NCI-H748 (cell line): ENCODE measurements around the gene SPRY4.
"Not testable (repeated sequence)": the region's sequence is repeated elsewhere in the genome, so short reads cannot be mapped to it uniquely, and the experiment has no call there.

ENCODE experiments used
- DNase-seq: peaks from one replicate; lab custom pipeline; 2025; ENCODE audit not compliant: unreplicated experiment; lab: John Stamatoyannopoulos, UW

The SPRY4 gene

DNA sequence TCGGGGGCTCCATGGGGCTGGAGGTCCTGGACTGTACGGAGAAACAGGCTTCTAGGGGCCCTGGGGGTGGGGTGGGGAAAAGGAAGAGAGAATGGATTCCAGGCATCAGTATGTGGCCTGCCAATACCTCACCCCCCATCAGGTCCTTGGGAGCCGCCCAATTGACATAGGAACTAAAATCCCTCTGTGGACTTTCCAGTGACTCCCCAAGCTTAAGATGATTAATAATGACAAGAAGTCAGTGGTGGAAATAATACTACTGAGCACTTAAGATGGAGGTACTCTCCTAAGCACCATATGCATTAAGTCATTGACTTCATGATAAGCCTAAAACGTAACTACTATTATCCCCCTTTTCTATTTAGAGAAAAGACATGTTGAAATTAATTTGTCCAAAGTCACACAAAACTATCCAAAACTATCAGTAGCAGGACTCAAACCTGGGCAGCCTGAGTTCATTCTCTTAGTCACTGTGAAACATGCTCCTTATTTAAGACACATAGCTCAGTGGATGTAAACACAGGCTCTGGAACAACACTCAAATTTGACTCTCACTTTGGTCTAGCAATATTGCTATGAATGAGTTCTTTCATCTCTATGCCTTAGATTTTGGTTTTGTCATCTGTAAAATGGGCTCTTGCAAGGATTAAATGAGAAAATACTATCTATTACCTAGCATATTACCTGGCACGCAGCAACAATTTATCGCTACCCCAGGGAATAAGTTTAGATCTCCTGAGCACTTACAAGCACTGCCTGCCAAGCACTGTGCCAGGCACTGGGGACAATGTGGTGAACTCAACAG is 9.5 kb downstream of the SPRY4 start:
- no peak for DNase-seq

DNA sequence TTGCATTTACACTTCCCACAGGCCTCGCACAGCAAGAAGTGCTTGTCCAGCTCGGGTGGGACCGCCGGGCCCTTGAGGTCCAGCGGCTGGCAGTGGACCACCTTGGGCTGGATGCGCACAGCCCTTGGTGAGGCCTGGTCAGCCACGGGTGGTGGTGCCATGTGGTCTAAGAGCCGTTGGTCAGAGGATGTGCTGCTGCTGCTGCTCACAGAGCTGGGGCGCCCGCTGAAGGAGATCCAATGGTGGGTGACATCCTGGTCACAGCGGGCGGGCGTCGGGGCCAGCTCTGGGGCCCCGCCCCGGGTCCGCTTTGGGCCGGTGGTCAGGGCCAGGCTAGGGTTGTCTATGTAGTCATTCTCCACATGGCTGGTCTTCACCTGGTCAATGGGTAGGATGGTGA is 10.2 kb downstream of the SPRY4 start:
- no peak for DNase-seq

DNA sequence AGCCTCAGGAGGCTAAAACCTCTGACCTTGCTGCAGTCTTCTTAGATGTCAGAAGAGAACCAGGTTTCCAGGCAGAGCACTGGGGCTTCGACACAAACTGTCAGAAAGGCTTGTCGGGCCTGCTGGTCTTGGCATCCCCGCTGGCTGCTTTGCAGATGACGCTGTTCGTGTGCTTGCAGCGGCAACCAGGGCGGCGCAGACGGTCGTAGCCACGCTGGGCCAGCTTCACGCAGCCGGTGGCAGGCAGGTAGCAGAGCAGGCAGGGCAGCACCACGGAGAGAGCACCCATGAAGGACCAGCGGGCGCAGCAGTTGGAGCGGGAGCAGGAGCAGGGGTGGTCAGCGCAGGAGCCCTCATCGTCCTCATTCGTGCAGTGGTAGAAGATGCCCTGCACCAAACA is 10.7 kb downstream of the SPRY4 start:
- no peak for DNase-seq

DNA sequence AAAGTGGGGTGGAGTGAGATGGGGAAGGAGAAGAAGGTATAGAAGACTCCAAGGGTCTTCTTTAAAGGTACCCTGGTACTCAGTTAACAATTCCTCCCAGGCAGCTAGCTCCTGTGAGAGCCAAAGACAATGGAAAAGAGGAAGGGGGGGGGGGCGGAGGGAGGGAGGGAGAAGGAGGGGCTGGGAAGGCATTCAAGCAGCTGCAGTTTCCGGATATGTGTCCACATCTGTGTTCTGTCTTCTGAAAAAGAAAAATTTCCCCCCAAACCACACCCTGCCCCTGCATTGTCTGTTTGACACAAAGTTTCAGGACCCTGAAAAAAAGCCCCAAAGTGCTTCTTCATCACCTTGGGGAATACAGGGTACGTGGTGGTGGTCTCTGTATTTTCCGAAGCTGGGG is 11.1 kb downstream of the SPRY4 start:
- DNase-seq: no peak

DNA sequence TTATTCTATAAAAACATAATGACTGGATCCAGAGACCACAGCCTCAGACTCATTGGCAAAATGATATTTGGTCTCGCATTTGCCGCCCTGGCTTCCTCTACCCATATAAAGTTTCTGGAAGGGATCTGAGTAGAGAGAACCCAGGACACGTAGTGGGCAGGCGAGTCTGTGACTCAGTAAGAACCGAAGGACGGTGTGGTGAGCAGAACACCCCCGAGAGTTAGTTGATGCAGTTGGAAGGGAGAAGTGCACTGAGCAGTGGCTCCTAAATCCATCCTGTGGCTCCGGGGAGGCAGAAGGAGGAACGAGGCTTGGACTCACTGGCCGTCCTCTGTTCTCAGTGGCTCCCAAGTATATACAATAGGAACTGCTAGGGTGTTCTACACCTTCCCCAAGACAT is 11.5 kb downstream of the SPRY4 start:
- DNase-seq: no peak

- no peak for DNase-seq
Observed at GRCh38 chr5:142312399-142312798, 12.4 kb downstream of the SPRY4 start.

GRCh38 chr5:142311725-142312124 is 13.1 kb downstream of the SPRY4 start:
- no peak for DNase-seq

GRCh38 chr5:142310803-142311202 is 14.0 kb downstream of the SPRY4 start:
- no peak for DNase-seq

DNA sequence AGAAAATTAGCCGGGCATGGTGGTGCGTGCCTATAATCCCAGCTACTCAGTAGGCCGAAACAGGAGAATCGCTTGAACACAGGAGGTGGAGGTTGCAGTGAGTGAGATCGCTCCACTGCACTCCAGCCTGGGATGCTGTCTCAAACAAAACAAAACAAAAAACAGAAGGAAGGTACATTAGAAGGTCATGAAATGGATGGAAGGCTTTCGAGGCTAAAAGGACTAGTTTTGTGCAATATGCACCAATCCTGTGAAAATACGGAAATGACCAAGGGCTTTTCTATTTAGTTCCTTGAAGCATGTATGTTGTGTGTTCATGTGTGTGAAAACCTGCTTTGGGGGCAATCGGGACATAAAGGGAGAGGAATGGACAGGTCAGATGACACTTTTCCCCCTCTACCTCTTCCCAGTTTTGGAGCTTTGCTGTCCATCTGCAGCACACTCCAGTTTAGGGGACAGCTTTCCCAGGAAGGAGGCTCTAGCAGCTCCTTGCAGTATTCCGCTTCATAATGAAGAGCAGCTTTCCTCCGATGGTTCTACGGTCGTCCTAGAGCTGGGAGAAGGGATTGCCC is 15.0 kb downstream of the SPRY4 start:
- DNase-seq: no peak

GRCh38 chr5:142308358-142308757 is 16.5 kb downstream of the SPRY4 start:
- DNase-seq: no peak

DNA sequence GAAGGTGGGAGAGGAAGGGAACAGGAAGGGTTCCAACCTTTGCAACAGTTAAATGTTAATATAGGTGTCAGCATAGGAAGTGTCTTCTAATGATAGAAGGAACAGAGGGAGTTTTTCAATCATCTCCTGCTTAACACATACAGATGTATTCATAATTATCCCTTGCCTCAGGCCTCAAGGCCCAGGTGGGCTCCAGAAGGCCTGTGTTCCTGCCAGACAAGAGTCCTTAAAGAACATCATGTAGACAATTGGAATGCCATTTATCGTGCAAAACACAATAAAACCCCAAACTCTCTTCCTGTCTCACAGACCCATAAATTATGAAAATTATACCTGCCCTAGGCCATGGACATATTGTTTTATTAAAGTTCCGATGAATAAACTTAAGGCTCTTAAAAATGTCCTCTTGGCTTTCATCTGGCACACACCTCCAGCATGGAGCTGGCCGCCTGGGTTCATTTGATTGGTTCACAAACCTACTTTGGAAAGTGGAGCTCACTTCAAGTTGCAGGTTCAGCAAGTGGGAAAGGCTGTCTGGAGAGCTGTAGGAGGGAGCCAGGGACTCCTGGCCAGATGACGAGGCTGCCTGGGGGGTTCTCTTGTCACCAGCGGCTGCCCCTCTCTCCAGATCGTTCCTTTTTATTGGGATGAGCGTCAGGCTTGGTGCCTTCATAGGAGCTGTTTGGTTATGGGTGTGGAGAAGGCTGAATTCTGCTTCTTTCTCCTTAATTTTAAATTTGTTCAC is 17.5 kb downstream of the SPRY4 start:
- no peak for DNase-seq

DNA sequence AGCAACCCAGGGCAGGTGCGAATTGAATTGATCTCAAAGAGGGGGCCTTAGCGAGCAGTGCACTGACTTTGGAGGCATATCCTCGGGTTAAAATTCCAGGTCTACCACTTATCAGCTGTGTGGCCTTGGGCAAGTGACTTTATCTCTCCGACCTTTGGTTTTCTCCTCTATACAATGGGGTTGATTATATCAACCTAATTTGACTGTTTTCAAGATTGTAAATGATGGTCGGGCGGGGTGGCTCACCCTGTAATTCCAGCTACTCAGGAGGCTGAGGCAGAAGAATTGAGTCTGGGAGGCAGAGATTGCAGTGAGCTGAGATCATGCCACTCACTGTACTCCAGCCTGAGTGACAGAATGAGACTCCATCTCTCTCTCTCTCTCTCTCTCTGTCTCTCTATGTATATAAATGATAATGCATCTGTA is 18.7 kb downstream of the SPRY4 start:
- no peak for DNase-seq

- no peak for DNase-seq
Observed at GRCh38 chr5:142305211-142305610, 19.6 kb downstream of the SPRY4 start.

GRCh38 chr5:142304013-142304701 is 20.7 kb downstream of the SPRY4 start:
- DNase-seq: no peak

DNA sequence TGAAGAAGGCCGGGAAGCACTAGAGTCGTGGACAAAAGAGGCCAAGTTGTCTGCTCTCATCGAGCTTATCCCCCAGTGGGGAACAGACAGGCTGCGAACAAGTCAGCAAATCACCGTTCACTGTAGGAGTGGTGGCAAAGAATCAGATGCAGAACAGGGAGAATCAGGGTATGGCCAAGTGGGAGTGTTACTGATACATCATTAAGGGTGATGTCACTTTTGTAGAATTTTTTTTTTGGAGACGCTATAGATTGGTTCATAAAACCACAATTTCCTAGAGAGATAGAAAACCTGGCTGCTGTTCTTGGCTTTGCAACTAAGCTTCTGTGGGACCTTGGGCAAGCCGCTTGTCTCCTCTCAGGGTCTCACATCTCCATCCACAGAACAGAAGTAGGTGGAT is 21.3 kb downstream of the SPRY4 start:
- no peak for DNase-seq

GRCh38 chr5:142301540-142301939 is 23.3 kb downstream of the SPRY4 start:
- no peak for DNase-seq

DNA sequence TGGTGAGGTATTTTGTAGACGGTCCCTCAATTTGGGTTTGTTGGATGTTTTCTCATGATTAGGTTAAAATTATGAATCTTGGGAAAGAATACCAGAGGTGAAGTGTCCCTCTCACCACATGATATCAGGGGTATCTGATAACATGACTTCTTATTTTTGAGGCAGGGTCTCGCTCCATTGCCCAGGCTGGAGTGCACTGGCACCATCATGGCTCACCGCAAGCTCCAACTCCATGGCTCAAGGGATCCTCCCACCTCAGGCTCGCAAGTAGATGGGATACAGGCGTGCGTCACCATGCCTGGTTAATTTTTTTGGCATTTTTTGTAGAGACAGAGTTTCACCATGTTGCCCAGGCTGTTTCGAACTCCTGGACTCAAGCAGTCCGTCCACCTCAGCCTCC is 24.1 kb downstream of the SPRY4 start:
- DNase-seq: no peak

- DNase-seq: no peak
Observed at GRCh38 chr5:142298789-142299188, 26.0 kb downstream of the SPRY4 start.

DNA sequence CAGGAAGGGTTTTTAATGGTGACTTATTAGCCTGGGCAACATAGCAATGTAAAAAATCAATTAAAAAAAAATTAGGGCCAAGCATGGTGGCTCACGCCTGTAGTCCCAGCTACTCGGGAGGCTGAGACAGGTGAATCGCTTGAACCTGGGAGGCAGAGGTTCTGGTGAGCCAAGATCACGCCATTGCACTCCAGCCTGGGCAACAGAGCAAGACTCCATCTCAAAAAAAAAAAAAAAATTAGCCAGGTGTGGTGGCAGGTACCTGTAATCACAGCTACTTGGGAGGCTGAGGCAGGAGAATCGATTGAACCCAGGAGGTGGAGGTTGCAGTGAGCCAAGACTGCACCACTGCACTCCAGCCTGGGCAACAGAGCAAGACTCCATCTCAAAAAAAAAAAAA is 27.0 kb downstream of the SPRY4 start:
- DNase-seq: not testable (repeated sequence)

- DNase-seq: no peak
Observed at GRCh38 chr5:142296914-142297417, 27.9 kb downstream of the SPRY4 start.
